ENCODE data around the gene FURIN.
"Not testable (repeated sequence)": the region's sequence is repeated elsewhere in the genome, so short reads cannot be mapped to it uniquely, and the experiment has no call there.

Gene FURIN

GRCh38 chr15:90871139-90871715, 2.8 kb downstream of the FURIN start:
- no peak for DNase-seq

GRCh38 chr15:90871716-90872485, 3.5 kb downstream of the FURIN start:
- no peak for DNase-seq

- DNase-seq, result no peak
These were observed 4.2 kb downstream of the FURIN start for GRCh38 chr15:90872486-90873184.

GRCh38 chr15:90873488-90873997, 5.2 kb downstream of the FURIN start:
- no peak for DNase-seq

GRCh38 chr15:90873998-90874605, 5.7 kb downstream of the FURIN start:
- no peak for DNase-seq

- DNase-seq, result not testable (repeated sequence)
These were observed 6.6 kb downstream of the FURIN start for GRCh38 chr15:90874986-90875385.

- DNase-seq, result no peak
These were observed 7.2 kb downstream of the FURIN start for GRCh38 chr15:90875549-90875981.

GRCh38 chr15:90876046-90876445, 7.7 kb downstream of the FURIN start:
- no peak for DNase-seq

GRCh38 chr15:90876512-90877170, 8.3 kb downstream of the FURIN start:
- no peak for DNase-seq

- DNase-seq, result no peak
These were observed 8.9 kb downstream of the FURIN start for GRCh38 chr15:90877315-90877714.

- DNase-seq, result no peak
These were observed 9.6 kb downstream of the FURIN start for GRCh38 chr15:90877996-90878395.

- DNase-seq, result no peak
These were observed 10.3 kb downstream of the FURIN start for GRCh38 chr15:90878660-90879059.

- DNase-seq, result no peak
These were observed 11.5 kb downstream of the FURIN start for GRCh38 chr15:90879730-90880366.

- no peak for DNase-seq
These were observed 12.2 kb downstream of the FURIN start for GRCh38 chr15:90880381-90881145.

- DNase-seq, result no peak
These were observed 13.0 kb downstream of the FURIN start for GRCh38 chr15:90881181-90881977.

- DNase-seq, result no peak
These were observed 13.8 kb downstream of the FURIN start for GRCh38 chr15:90881978-90882721.

GRCh38 chr15:90882781-90883525, 14.6 kb downstream of the FURIN start:
- DNase-seq, result no peak

GRCh38 chr15:90883526-90883975, 15.2 kb downstream of the FURIN start:
- DNase-seq, result no peak

All from T-helper 9 cell (primary cell).